ENCODE results near the gene SUPT3H.

GRCh38 chr6:45105170-45105820, 272.4 kb downstream of the SUPT3H start:
- TF ChIP-seq CTCF (conservative IDR thresholded peaks at IDR 0.05; ENCODE audit: low read depth, low read length) = no peak
- TF ChIP-seq EZH2 (IDR thresholded peaks at IDR 0.05; ENCODE audit: low read length, unreplicated experiment) = no peak

Data from PC-3 (cell line).